Cerebellar cortex (tissue), 1 donor: ENCODE data around the gene ATXN1.
"Not testable (repeated sequence)": the region's sequence is repeated elsewhere in the genome, so short reads cannot be mapped to it uniquely, and the experiment has no call there.

ENCODE experiments used
- DNase-seq: peaks from one replicate; pipeline ENCODE4 v3.0.0-alpha.2; 2015; ENCODE audit warnings: low spot score

The ATXN1 gene

DNA sequence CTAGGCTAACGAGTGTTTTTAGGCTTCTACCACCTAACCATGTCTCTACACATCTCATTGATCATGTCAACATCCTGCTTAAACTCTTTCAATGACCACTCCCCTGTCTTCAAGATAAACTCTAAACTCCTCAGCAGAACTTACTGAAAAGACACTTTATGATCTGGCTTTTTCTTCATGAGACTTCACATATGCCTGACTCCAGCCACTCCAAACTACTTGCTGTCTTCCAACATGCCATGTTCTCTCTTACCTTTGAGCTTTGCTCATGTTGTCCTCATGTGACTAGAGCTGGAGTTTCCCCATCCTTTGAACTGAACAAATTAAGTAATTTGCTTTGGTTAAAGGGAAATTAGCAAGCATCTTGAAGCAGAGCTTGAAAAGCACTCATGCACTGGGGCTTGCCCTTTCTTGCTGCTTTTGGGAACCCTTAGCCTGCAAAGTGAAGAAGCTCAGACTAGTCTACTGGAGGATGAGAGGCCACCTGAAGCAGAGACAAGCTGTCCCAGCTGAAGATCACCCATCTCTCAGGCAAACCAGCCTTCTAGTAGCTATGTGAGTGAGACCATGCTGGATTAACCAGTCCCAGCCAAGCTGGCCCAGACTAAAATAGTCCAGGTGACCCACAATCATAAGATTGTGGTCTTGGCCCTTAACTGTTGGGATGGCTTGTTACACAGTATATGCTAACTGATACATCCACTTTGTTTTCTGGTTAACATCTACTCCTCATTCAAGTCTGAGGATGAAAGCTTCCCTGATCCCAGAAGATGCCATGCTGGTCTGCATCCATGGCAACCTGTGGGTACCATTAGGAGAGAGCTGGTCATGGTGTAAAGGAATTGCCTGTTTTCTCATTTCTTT is 287.1 kb downstream of the ATXN1 start:
- DNase-seq, result no peak

DNA sequence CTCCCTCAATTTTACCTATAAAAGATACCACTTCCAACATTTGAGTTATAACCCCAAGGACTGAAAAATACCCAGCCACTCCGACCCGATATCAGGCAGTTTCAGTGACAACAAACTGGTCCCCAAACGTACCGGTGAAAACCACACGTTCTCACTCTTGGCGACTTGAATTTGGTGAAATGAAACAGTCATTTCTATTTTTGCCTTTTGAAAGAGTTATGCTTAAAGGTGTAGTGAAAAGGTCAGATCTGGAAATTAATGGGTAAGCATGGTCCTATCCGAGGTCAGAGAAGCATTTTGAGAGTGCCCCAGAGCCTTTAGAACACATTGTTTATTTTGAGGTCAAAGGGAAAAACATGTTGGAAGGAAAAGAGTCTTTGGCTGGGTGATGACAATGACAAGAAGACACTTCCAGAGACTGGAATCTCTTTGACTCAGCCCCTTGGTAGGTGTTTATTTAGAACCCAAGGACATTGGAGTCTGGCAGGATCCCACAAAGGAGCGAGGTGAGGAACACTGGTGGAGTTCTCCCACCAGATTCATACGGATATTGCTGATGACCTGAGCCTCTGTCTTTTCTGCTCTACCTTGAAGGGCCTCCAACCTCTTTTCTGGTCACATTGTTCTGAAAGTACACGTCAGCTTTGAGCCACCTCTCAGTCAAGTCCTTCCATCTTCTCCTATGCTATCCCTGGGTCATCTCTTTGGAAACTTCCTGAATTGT is 287.9 kb downstream of the ATXN1 start:
- no peak for DNase-seq

DNA sequence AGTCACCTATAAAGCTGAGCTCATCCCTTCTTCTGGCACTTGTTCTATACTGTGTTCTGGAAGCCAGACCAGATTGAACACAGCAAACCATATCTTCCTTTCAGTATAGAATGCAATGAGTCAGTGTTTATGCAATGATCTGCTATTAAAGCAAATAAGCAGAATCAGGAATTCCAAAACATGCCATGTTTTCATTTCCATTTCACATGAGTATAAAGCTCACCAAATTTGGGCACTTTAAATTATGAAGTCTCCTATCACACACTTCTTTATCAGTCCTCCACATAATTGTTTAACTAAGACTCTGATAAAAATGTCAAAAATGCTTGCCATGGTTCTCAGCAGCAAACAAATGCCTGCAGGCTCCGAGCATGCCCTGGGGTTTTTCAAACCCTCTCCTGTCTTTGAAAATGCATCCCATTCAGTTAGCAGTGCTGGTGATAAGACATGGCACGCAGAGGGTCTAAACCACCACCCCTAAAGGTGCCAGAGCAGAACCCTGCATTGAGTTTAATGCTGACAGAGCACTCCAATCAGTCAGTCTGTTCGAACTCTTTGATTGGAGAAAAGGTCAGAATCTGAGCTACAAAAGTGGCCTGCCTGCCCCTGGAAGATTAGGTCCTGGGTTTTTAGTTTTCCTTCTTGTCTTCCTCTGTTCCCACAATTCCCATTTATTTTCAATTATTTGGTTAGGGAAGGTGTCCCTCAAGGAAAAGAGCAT is 288.8 kb downstream of the ATXN1 start:
- DNase-seq, result no peak

DNA sequence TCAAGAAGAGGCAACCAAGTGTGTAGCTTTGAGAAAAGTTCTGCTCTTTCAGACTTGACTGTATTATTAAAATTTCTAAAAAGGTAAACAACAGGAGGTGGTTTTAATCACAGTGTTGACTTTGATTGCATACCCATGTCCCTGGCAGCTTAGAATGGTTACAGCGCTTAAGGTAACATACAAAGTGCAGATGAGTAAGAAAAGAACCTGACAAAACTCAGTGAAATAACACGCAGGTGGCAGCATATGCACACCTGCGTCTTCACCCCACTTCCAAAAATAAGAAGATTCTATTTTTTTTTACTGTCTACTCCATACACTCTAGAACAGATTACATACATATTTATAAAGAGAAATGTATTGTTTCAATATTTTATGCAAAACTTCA is 289.4 kb downstream of the ATXN1 start:
- no peak for DNase-seq

DNA sequence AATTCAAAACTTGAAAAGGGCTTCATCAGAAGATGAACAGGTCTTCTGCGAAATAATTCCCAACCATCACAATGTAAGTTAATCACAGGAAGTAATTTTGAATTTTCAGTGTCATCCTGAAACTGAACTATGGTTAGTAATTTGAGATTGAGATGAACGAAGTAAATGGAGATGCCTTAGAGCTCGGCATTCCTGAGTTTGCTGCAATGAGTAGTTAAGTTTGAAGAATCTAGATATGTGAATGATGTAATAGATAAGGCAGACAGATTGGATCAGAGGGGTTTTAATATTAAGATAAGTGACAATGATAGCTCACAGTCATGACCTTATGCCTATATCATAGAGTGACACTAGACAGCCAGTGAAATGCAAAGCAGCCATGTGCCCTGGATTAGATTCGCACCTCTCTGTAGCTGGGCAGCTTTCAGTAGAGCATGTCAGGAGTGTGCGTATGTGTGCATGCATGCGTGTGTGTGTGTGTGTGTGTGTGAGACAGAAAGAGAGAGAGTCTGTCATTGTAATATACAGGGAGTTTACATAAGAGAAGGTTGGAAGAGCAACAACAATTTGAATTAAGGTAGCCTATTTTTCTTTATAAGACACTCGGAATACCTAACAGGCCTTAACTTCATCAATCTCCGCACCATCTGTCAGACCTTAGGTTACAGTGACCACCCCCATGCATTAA is 289.9 kb downstream of the ATXN1 start:
- no peak for DNase-seq

DNA sequence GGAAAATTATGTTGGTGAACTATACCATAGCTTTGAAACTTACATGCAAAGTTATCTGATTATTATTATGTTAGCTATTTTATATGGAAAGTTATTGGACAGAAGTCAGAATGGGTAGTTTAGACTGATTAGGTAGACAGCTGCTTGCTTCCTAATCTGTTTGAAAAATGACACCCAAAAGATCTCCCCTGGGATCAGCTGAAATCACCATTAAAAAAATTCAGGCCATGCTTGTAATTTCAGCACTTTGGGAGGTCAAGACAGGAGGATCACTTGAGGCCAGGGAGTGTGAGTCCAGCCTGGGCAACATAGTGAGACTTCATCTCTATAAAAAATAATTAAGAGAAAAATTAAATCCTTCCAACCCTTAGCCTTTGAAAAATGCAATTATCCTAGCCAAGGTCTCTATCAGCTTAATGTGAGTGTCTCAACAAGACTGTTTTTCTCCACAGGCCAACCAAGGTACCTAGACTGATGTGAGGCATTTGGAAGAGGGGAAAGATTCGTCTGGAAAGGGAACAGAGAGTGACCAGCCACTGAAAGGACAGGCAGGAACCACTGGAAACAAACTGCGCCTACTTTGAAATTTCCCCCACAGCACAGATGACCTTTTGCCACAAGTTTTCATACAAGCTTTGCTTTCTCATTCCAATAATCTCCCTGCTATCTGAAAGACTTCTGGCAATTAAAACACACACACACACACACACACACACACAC is 290.6 kb downstream of the ATXN1 start:
- no peak for DNase-seq

DNA sequence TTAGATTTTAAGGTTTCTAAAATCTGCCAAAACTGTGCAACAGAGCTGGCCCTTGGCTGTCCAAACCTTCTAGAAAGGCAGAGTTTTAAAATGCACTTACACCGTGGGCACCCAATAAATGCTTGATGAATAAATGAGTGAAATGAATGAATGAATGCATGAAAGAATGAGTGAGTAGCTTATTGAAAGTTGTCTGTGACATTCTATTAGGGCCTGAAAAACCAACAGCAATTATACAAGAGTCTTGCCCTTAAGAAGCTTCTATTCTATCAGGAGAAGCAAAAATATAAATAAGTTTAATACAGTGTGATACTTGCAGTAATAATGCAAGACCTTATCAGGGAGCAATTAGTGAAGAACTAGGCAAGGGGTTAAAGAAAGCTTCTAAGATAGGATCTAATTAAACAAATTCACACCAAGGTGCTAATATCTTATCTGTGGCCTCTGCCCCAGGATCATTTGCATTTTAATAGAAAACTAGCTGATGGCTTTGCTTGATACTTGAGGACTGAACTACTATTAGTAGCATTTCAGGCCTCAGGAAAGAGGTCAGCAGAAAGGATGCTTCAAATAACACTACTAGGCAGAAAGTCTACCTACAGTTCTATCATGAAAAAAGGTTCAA is 292.2 kb downstream of the ATXN1 start:
- DNase-seq, result no peak

DNA sequence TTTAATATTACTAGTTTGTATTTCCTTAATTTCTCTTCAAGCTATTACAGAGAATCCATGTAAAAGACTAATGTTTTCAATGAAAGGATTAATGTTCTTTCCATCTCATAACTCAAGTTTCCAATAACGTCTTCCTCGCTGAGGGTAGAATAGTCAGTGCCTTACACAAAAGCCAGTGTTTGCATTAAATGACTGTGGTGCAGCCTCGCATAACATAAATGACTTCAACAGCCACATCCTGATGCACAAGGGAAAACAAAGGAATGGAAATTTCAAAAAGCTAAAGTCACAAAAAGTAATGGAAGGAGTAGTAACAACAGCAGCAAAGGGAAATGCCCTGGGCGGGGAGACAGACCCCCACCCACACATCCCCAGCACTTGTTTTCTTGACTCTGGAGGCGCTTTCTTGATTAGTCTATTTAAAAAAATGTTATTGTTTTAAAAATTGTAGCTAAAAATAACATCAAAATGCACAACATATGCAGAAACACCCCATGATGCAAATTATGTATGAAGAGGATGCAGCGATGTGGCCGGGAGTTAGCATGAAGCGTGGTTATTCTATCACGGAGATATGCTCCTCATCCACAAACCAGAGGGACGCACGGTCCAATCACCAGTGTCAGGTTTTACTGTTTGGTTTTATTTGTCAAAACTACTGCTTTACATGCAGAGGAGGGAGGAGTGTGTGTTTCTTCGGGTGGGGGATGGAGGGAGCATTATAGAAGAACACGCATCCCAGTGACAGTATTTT is 294.3 kb downstream of the ATXN1 start:
- DNase-seq, result no peak

DNA sequence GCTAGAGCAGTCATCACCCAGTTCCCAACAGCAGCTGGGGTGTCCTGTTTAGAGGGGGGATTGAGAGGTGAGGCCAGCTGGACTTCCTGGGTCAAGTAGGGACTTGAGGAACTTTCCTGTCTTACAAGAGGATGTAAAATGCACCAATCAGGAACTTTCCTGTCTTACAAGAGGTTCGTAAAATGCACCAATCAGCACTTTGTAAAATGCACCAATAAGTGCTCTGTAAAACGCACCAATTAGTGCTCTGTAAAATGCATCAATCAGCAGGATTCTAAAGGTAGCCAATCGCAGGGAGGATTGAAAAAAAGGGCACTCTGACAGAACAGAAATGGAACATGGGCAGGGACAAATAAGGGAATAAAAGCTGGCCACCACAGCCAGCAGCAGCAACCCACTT is 297.2 kb downstream of the ATXN1 start:
- no peak for DNase-seq

DNA sequence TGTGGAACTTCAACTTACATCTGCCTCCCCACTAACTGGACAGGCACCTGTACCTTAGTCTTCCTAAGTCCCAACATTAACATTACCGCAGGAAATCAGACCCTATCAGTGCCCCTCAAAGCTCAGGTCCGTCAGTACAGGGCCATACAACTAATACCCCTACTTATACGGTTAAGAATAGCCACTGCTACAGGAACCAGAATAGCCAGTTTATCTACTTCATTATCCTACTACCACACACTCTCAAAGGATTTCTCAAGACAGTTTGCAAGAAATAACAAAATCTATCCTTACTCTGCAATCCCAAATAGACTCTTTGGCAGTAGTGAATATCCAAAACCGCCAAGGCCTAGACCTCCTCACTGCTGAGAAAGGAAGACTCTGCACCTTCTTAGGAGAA is 298.0 kb downstream of the ATXN1 start:
- not testable (repeated sequence) for DNase-seq

DNA sequence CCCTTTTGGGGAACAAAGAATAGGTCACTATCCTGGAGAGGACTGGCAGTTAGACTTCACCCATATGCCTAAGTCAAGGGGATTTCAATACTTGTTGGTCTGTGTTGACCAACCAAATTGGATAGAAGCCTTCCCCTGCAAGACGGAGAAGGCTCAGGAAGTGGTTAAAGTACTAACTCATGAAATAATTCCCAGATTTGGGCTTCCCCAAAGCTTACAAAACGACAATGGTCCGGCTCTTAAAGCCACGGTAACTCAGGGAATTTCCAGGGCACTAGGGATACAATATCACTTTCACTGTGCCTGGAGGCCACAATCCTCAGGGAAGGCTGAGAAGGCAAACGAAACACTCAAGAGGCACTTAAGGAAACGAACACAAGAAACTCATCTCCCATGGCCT is 299.8 kb downstream of the ATXN1 start:
- DNase-seq, result no peak

DNA sequence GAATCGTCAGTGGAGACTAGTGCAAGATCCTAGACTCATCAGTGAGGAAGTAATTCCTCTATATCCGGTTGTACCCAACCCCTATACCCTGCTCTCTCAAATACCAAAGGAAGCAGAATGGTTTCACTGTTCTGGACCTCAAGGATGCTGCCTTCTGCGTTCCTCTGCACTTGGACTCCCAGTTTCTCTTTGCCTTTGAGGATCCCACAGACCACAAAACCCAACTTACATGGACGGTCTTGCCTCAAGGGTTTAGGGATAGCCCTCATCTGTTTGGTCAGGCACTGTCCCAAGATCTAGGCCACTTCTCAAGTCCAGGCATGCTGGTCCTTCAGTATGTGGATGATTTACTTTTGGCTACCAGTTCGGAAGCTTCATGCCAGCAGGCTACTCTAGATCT is 301.8 kb downstream of the ATXN1 start:
- not testable (repeated sequence) for DNase-seq

DNA sequence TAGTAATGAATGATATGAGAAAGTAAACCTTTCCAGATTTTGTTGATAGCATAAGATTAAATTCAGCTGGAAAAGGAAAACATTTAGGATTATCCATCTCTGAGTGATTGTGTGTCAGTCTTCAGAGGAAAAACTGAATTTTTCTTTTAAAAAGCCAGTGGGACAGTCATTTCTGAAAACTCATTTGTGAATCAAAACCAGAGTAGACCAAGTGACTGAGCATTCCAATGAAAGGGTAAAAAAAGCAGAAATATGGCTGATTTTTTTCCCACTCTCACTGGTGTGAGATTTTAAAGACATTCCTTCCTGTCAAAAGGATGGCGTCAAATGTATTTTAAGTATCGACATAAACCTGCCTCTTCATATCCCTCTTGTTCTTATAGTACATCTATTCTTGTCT is 308.9 kb downstream of the ATXN1 start:
- DNase-seq, result no peak

DNA sequence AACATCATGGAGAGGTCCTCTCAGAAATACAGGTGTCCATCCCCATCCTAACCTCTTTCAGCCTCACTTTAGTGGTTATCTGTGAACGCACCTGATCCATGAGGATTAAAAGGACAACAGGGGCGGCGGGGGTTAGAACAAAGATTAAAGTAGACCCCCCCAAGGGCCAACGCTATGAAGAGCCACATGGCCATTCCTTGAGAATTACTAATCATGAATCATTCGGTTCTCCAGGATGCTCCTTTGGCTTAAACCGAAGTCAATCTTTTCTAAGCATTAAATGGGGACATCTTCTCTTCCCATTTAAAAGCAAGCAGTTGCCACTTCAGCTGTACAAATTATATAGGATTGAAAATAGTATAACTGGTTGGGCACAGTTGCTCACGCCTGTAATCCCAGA is 310.4 kb downstream of the ATXN1 start:
- no peak for DNase-seq

DNA sequence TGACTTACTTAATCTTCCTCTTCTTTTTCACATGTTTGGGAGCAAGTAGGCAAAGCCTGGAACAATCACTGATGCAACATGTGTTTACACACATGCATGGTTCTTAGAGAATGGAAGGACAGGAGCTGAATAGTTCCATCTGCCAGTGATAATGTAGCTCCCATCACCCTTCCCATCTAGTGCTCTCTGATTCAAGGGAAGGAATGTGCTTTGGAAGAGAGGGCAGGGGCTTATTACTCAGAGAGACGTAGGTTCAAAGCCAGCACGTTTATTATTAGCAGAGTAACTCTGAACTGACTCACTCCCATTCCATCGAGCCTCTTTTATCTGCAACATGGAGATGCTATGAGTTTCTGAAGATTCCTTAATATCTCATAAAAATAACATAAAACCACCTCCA is 311.0 kb downstream of the ATXN1 start:
- DNase-seq, result no peak

DNA sequence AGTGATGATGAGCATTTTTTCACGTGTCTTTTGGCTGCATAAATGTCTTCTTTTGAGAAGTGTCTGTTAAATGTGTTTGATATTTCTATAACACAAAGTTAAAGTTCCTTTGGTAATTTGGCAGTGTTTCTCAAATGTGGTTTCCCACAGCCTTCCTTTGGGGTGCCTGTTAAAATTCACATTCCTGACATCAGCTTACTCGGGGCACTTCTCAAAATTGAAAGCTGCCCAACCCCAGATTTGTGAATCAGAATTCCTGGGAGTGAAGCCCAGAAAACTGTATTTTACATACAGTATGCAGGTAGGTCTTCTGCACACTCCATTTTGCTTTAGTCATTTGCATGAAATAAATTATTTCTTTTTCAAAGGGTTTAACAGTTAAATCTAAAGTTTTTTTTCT is 315.0 kb downstream of the ATXN1 start:
- no peak for DNase-seq

DNA sequence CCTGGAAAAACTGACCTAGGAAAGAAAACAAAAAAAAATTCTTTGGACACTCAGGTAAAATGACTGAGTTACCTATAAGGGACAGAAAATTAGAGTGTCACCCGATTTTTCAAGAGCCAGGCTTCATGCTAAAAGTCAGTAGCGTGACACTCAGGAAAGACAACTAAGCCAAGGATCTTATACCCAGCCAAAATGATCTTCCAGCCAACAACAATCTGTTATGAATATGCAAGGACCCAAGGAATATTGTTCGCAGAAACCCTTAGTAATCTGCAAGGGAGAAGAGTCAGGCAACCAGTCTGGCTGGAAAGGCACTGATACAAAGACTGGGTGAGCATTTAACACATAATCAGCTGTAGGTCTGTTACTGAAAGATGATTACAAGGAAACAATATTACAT is 319.2 kb downstream of the ATXN1 start:
- no peak for DNase-seq

DNA sequence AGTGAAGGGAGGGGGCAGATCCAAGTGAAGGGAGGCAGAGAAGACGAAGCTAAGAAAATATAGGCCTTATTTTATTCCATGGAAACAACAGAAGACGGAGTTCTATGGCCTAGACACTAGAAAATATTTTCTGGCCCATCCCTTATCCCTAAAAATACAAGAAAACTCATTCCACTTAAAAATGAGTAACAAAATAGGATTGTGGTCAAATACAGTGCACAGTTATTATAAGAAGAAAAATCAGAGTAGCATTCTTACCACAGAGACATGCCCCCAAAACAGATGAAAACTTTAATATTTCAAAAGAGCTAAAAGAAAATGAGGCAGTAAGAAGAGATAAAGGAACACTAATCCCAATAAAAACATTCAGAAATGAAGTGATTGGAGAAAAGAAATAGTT is 320.0 kb downstream of the ATXN1 start:
- no peak for DNase-seq

DNA sequence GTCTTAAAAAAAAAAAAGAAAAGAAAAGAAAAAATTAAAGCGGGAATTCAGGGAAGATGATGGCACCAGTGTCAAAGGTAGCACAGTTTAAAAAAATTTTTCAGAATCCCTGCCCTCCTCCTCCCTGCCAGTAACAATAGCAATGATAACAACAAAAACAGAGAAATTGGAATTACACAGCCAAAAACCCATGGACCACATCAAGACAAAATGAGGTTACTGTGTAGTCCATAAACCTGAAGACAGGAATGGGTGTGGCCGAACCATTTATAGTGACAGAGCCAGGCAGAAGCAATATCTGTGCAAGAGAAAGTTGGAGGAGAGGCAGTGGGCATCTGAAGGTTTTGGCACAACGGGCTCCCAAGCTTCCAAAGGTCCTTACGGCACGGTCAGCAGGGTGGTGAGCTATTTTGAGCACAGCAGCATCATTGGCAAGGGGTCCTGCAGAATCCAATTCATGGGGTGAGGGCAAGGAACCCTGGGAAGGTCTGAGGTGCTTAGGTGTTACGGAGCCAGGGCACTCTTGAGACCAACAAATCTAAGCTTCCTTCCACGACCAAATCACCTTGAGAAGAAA is 320.5 kb downstream of the ATXN1 start:
- no peak for DNase-seq
